COLO668 (cell line): ENCODE results near the gene DDA1.
"Not testable (repeated sequence)": the region's sequence is repeated elsewhere in the genome, so short reads cannot be mapped to it uniquely, and the experiment has no call there.

ENCODE experiments used
- DNase-seq: peaks from one replicate; lab custom pipeline; 2025; ENCODE audit not compliant: unreplicated experiment; lab: John Stamatoyannopoulos, UW

Gene DDA1

GRCh38 chr19:17309198-17309964, at the start of gene DDA1:
Gene DDA1, plus strand, starts transcription at chr19:17309563. Its CDS starts 92 bp downstream, at chr19:17309655.
- DNase-seq, result peak; percentile 98

GRCh38 chr19:17259934-17260333, 49.4 kb upstream of the DDA1 start:
- no peak for DNase-seq

- peak; percentile 89 for DNase-seq
Observed at GRCh38 chr19:17260842-17261325, 48.5 kb upstream of the DDA1 start.

GRCh38 chr19:17262557-17262956, 46.8 kb upstream of the DDA1 start:
- DNase-seq, result no peak

GRCh38 chr19:17263712-17264640, 45.4 kb upstream of the DDA1 start:
- no peak for DNase-seq

- DNase-seq, result no peak
Observed at GRCh38 chr19:17264641-17264979, 44.8 kb upstream of the DDA1 start, which contains the start of gene USHBP1. Gene USHBP1, minus strand, starts transcription at chr19:17264745. Its CDS starts 446 bp downstream, at chr19:17264299.

- DNase-seq, result no peak
Observed at GRCh38 chr19:17266026-17266425, 43.3 kb upstream of the DDA1 start.

- DNase-seq, result no peak
Observed at GRCh38 chr19:17266589-17266974, 42.8 kb upstream of the DDA1 start.

- peak; percentile 91 for DNase-seq
Observed at GRCh38 chr19:17266975-17267788, 42.2 kb upstream of the DDA1 start, which contains the start of gene BABAM1. Gene BABAM1, plus strand, starts transcription at chr19:17267443. Its CDS starts 1,364 bp downstream, at chr19:17268807.

GRCh38 chr19:17268754-17269153, 40.6 kb upstream of the DDA1 start:
- DNase-seq, result no peak

GRCh38 chr19:17274892-17275291, 34.5 kb upstream of the DDA1 start:
- not testable (repeated sequence) for DNase-seq

GRCh38 chr19:17275441-17276175, 33.8 kb upstream of the DDA1 start:
- DNase-seq, result no peak

GRCh38 chr19:17279436-17279835, 29.9 kb upstream of the DDA1 start:
- DNase-seq, result no peak

GRCh38 chr19:17281391-17282304, 27.7 kb upstream of the DDA1 start, which contains the start of gene ANKLE1:
Gene ANKLE1, plus strand, starts transcription at chr19:17281901. Its CDS starts 20 bp downstream, at chr19:17281921.
- DNase-seq, result peak; percentile 29

- DNase-seq, result peak; percentile 91
Observed at GRCh38 chr19:17282488-17283125, 26.8 kb upstream of the DDA1 start.

- DNase-seq, result no peak
Observed at GRCh38 chr19:17283504-17283996, 25.8 kb upstream of the DDA1 start.

- DNase-seq, result no peak
Observed at GRCh38 chr19:17285415-17286135, 23.8 kb upstream of the DDA1 start.

- DNase-seq, result no peak
Observed at GRCh38 chr19:17286263-17286662, 23.1 kb upstream of the DDA1 start.
